GM21360 (cell line): ENCODE measurements around the gene TNPO1.
"Not testable (repeated sequence)": the region's sequence is repeated elsewhere in the genome, so short reads cannot be mapped to it uniquely, and the experiment has no call there.

ENCODE experiments used
- ATAC-seq: cut with Tn5 transposase; IDR thresholded peaks from one replicate; pipeline ENCODE4 v1.9.1; 2021; ENCODE audit warnings: mild to moderate bottlenecking, moderate library complexity; ENCODE audit not compliant: unreplicated experiment

The TNPO1 gene

DNA sequence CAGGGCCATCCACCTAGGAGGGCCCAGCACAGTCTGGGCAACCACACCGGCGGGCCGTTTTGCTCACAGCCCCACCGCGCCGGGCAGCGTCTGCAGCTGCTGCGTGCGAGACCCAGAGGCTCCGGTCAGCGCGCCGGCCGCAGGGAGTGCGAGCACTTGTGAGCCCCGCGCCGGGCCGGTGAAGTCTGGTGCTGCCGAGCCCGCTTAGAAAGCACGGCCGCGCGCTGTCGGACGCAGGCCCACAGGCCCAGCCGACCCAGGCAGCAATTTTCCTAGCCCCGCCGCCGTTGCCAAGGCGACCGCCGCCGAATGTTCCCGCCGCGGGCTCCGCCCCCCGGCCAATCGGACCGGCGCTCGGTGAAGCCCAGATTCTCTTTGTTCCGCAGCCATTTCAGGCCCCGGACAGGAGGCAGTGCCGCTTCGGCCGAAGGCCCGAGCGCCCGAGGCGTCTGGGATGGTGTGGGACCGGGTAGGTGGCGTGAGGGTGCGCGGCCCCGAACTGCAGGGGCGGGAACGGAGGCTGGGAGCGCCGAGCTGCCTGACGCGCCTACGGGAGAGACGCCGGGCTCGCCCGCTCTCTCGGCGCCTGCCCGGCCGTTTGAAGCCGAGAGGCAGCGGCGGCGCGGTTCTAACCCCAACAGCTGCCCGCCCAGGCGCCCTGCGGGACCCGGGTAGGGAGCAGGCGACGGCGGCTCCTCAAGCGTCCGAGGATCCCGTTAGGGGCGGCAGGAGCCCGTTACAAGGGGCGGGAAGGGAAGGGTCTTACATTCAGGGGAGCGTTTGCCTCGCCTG is at the start of gene TNPO1:
Gene TNPO1 (plus strand): TSS at position 378 of the 792 bp plus-strand sequence. CDS start 77 bp downstream, at position 455.
- ATAC-seq, result peak; percentile 70

DNA sequence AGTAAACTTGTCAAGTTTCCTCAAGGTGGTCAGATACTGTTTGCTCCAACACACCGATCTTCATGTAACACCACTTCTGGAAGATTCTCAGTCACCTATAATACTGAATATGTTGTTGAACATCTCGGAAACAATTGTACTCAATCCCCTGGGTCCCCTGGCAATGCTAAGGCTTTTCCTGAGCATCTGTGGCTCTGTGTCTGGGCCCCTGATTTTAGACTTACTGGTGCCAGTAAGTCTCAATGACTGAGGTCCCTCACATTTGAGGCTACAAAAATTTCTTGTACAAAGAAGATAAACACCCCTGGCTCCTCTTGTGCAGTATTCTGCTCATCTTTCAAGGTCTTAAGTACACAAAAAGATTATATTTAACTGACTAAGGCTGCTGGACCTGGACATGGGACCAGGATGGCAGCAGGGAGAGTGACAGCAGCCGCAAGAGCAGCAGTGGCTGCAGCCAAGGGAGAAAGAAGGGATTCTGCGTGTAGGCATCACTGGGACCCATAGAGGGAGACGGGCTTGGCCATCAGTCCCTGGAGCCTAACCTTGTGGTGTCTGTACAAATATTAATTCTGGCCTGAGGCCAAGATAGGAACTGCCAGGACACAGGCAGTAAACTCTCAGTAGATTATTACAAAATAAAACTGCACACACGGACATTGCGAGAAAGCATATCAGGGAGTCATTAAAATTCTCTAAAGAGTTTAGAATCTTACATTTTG is 49.0 kb upstream of the TNPO1 start:
- ATAC-seq, result no peak

- ATAC-seq, result no peak
Observed at GRCh38 chr5:72770266-72770665, 46.2 kb upstream of the TNPO1 start.

- ATAC-seq, result no peak
Observed at GRCh38 chr5:72776684-72777083, 39.8 kb upstream of the TNPO1 start.

GRCh38 chr5:72779520-72779919 is 36.9 kb upstream of the TNPO1 start:
- ATAC-seq, result no peak

DNA sequence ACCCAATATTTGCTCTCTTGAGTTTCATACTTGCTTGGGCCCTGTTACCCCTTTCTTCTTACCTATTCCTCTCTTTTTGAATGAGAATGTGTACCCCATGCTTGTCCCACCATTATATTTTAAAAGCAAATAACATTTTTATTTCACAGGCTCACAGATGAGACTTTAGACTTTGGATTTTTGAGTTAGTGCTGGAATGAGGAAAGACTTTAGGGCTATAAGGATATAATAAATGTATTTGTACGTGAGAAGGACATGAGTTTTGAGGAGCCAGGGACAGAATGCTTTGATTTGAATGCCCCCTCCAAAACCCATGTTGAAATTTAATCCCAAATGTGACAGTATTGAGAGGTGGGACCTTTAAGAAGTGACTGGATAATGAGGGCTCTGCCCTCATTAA is 33.1 kb upstream of the TNPO1 start:
- no peak for ATAC-seq

DNA sequence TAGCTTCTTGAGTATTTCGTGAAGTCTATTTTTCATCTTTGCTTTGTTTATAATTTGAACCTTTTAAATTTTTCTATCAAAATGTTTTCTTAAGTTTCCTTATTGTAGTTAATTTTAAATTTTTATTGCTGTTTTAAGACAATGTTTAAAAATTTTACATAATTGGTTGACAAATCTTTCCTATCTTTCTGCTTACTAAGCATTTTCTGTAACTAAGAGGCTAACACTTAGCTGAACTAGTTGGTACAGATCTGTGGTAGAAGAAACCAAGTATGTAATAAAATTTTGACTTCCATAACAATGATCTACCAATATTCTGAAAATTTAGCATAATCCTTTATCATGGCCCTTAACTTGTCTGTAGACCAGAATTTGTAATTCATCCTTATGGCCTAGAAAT is 32.3 kb upstream of the TNPO1 start:
- no peak for ATAC-seq

DNA sequence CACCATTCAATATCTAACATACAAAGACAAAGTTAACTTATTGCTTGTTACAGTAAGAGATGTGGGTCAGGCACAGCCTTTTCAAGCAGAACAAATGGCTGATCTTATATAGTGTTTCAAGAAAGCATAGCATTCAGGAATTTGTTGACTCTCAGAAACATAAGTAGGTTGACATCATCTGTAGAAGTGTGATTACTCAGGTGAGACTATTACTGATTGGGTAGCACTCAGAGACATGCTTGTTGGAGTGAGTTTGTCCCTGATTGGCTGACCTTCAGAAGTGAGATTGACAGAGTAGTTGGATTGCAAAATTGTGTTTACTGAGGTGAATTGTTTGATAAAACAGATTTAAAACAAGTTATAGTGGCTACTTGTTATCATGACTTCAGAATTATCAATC is 30.7 kb upstream of the TNPO1 start:
- no peak for ATAC-seq

DNA sequence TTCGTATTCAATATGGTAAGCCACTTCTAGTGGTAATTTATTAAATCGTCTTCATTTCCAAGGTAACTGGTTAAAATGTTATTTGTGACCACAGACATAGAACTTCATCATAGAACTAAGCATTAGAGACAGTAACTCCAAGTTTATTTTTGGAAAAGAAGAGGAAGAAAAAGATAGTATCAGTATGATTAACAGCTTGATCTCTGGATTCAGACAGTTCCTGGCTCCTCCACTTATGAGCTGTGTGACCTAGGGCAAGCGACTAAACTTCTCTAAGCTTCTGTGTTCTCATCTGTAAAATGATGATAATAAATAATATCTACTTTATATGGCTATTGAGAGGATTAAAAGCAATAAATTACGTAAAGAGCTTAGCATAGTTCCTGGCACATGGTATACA is 29.8 kb upstream of the TNPO1 start:
- ATAC-seq, result no peak

DNA sequence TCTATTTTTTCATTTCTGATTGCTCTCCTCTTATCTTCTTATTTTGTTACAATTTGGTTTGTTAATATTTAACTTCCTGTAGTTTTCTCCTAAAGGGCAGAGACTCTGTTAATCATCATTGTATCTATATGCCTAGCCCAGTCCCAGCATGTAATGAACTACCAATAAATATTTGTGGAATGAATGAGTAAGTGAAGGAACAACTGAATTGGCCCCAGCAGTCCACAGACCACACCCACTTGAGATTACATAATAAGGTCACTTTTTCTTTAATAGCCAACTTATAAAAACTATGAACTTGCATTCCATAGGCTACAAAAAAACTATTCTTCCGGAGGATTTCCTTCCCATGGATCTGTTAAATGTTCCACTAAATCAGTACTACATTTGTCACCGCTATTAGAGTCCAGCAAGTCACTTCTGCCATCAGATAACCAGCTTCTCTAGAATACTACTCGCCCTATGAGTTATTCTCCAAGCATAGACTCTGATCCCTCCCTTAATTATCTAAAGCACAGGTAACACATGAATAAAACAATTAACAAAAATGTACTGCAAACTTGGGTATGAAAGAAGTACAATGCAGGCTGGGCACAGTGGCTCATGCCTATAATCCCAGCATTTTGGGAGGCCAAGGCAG is 27.5 kb upstream of the TNPO1 start:
- no peak for ATAC-seq

GRCh38 chr5:72790186-72790585 is 26.3 kb upstream of the TNPO1 start:
- ATAC-seq, result no peak

DNA sequence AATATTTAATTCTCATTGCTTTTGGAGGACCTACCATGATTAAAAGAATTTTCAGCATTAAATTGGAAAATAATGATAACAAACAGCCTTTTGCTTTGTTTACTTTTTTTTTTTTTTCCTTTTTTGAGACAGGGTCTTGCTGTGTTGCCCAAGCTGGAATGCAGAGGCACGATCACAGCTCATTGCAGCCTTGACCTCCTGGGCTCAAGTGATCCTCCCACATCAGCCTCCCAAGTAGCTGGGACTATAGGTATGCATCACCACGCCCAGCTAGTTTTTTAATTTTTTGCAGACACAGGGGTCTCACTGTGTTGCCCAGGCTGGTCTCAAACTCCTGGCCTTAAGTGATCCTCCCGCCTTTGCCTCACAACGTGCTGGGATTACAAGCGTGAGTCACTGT is 23.8 kb upstream of the TNPO1 start:
- ATAC-seq, result not testable (repeated sequence)

- no peak for ATAC-seq
Observed at GRCh38 chr5:72796001-72796400, 20.5 kb upstream of the TNPO1 start.

DNA sequence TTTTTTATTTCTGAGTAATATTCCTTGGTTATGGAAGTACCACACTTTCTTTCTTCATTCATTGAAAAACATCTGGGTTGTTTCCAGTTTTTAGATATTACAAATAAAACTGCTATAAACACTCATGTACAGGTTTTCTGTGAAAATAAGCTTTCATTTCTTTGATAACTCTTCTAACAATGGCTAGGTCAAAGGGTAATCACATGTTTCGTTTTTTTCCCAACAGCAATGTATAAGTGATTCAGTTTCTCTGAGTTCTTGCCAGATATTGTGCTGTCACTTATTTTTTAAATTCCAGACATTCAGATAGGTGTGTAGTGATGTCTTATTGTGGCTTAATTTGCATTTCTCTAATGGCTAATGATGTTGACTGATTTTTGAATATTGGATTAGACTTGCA is 16.7 kb upstream of the TNPO1 start:
- no peak for ATAC-seq

- not testable (repeated sequence) for ATAC-seq
Observed at GRCh38 chr5:72808637-72809036, 7.8 kb upstream of the TNPO1 start.

DNA sequence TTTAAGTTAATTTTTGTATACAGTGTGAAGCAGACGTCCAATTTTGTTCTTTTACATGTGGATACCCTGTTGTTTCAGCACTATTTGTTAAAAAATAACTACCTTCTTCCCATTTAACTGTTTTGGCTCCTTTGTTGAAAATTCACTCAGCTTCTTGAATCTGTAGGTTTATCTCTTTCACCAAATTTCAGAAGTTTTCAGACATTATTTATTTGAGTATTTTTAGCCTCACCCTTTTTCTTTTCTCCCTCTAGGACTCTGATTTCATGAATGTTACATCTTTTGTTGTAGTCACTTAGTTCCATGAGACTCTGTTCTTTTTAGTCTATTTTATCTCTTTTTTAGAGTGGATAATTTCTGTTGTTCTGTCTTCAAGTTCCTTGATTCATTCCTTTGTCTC is 4.6 kb upstream of the TNPO1 start:
- no peak for ATAC-seq

- ATAC-seq, result no peak
Observed at GRCh38 chr5:72812488-72812887, 4.0 kb upstream of the TNPO1 start.

DNA sequence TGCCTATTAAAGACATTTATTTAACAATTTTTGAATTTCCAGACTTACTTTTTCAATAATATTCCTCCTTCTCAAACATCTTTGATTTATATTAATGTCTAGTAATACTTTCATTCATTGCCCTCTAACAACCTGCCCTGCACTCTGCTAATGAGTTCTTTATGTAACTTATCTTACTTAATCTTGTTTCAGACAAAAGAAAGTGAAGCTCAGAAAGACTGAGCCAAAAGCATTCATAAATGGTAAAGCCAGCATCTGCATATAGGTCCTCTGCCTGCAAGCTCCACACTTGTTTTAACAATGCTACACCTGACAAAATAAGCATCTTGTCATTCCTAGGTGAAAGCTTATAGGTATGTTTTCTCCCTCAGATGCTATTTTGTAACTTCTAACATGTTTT is 2.4 kb upstream of the TNPO1 start:
- ATAC-seq, result no peak

- ATAC-seq, result no peak
Observed at GRCh38 chr5:72814864-72815263, 1.6 kb upstream of the TNPO1 start.

DNA sequence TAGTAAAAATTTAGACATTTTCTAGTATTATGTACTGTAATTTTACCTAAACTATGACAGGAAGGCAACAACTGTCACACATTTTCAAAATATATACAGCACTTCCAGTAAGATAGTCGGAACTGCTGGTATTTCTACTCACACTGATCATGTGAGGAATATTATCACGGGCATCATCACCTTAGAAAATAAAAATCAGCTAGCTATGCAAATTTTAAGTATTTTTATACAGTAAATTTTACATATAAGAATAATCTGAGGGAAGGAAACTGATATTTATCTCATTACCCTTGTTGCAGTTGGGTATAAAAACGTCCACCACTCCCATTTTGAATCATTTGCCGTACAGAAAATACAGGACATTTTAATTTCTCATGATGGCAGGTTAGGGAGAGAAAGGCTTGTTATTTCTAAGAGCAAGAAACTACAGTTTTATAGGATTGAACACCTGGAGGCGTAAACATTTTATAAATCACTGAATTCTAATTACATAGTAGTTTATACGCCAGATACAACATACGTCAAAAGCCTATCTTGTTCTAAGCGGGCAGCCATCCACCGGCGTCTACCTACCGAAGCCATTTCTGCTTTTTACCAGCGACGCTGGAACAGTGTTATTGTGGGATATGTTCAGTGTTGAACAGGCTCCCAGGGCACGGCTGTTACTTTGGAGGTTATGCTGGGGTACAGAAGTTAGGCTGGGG is 729 bp upstream of the TNPO1 start:
- ATAC-seq, result no peak

- ATAC-seq, result peak; percentile 24
Observed at GRCh38 chr5:72817076-72817481, 618 bp downstream of the TNPO1 start.
